ENCODE data around the gene FLVCR2.
"Not testable (repeated sequence)": the region's sequence is repeated elsewhere in the genome, so short reads cannot be mapped to it uniquely, and the experiment has no call there.

FLVCR2 gene

DNA sequence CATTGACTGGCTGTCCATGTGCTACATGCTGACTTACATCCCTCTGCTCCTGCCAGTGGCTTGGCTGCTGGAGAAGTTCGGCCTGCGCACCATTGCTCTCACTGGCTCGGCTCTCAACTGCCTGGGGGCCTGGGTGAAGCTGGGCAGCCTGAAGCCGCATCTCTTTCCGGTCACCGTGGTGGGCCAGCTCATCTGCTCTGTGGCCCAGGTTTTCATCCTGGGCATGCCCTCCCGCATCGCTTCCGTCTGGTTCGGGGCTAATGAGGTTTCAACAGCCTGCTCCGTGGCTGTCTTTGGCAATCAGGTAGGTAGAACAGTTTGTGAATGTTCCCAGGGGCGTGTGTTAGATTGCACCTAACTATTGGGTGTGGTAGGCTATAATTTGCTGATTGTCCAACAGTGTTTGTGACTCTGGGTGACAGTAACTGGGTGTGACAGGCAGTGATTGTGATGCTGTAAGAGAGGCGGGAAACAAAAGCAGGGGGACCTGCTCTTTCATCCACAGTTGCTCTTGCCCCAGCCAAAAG is 981 bp downstream of the FLVCR2 start:
- intact Hi-C loops (cut with DNase I), result no loop called here
- DNase-seq, result no peak

DNA sequence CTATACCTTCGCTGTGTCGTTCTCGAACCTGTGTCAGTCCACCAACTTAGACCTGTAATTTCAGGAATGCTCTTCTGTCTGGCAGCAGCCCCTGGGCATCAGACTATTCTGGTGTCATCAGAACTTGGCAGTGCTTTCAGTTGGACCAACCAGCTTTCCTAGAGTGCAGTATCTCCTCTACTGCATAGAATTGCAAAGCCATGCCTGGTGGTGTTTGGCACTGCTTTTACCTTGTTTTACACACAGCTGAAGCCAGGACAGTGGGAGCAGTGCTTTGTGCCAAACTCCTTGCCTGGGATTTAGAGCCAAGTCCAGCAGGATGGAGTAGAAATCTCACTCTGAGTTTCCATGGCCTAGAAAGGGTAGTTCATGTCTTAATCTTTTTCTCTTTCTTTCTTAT is 1.5 kb downstream of the FLVCR2 start:
- intact Hi-C loops (cut with DNase I), result no loop called here
- peak in 1 of 42 donors; percentile 11 for DNase-seq

DNA sequence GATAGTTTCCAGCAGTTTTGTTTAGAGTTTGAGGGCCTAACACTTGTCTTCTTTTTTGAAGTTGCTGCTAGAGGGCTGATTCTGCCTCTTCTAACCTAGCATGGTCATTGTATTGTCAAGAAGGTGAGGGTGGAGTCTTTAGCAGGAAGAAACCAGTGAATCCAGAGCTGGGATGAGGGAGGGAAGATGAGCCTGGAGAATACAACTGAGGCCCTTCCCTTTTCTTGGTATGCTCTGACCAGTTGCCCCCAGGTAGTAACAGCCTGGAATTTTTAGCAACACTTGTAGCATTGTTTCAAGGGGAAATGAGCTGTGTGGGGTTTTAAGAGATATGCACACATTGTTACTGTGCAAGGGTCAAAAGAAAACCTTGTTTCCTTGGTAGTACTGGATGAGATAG is 9.0 kb downstream of the FLVCR2 start:
- intact Hi-C loops (cut with DNase I), result no loop called here
- no peak for DNase-seq

- intact Hi-C loops (cut with DNase I), result no loop called here
- no peak for DNase-seq
Observed at GRCh38 chr14:75589931-75590330, 11.5 kb downstream of the FLVCR2 start.

DNA sequence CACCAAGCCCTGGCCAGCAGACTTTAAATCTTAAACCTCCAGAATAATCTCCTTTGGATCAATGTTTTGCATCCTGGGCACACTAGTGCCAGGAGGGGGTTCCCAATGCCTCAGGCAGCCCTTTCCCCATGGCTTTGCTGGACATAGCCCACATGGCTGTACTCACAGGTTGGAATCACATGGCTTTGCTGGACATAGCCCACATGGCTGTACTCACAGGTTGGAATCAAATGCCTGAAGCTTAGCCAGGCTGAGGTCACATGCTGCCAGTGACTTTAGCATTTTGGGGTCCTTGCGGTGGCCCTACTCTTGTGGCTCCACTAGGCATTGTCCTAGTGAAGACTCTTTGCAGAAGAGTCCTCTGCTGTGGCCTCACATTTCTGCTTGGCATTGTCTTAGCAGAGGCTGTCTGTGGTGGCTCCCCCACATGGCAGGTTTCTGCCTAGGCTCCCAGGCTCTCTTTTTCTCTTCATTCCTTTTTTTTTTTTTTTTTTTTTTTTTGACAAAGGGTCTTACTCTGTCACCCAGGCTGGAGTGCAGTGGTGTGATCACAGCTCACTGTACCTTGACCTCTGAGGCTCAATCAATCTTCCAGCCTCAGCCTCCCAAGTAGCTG is 13.0 kb downstream of the FLVCR2 start:
- DNase-seq, result no peak
- intact Hi-C loops (cut with DNase I), result no loop called here

- DNase-seq, result no peak
- intact Hi-C loops (cut with DNase I), result no loop called here
Observed at GRCh38 chr14:75591987-75592575, 13.7 kb downstream of the FLVCR2 start.

DNA sequence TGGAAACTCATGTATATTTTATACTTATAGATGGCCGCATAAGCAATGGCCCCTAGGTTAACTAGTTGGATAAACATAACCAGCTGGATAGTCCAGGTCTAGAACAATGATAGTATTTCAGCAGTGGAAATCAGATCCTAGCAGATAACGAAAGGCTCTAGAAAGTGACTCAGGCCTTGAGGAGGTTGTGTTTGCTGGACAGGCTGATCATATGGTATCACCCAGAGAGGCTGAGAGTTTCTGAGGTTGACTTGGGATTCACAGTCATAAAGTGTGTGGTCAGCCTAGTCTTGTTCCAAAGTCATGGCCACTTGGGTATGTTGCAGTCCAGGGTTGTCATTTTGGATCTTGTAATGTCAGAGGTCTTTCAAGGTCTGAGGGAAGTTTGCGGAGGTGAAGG is 16.8 kb downstream of the FLVCR2 start:
- intact Hi-C loops (cut with DNase I), result no loop called here
- no peak for DNase-seq

- intact Hi-C loops (cut with DNase I), result no loop called here
- peak in 2 of 42 donors; percentile 4 to 13 for DNase-seq
Observed at GRCh38 chr14:75597149-75597548, 18.7 kb downstream of the FLVCR2 start.

DNA sequence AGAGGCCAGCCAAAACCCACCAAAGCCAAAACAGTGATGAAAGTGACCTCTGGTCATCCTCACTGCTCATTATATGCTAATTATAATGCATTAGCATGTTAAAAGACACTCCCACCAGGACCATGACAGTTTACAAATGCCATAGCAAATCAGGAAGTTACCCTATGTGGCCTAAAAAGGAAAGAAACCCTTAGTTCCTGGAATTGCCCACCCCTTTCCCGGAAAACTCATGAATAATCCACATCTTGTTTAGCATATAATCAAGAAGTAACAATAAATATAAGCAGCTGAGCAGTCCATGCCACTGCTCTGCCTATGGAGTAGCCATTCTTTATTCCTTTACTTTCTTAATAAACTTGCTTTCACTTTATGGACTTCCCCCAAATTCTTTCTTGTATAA is 21.7 kb downstream of the FLVCR2 start:
- intact Hi-C loops (cut with DNase I); DNase-seq: not testable (repeated sequence)

DNA sequence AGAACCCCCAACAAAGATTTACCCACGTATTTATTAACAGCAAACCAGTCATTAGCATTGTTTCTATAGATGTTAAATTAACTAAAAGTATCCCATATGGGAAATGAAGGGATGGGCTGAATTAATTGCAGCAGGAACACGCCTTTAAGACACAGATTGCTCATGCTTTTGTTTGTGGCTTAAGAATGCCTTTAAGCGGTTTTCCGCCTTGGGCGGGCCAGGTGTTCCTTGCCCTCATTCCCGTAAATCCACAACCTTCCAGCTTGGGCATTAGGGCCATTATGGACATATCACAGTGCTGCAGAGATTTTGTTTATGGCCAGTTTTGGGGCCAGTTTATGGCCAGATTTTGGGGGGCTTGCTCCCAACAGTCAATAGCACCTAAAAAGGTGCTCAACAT is 22.6 kb downstream of the FLVCR2 start:
- intact Hi-C loops (cut with DNase I); DNase-seq: not testable (repeated sequence)

DNA sequence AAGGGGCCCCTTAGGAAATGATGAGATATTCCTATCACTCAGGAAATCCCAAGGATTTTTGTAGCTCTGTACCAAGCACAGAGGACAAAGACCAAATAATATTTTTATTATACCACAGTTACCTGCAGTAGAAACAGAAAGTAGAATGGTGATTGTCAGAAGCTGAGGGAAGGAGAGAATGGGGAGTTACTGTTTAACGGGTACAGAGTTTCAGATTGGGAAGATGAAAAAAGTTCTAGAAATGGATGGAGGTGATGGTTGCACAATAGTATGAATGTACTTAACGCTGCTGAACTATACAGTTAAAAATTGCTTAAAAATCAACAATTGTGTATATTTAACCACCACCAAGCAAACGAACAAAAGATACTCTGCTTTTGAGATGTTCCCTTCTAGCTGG is 24.1 kb downstream of the FLVCR2 start:
- intact Hi-C loops (cut with DNase I), result no loop called here
- no peak for DNase-seq

- intact Hi-C loops (cut with DNase I), result no loop called here
- DNase-seq, result peak in 4 of 42 donors; percentile 5 to 44 (median 20)
Observed at GRCh38 chr14:75604979-75605851, 26.8 kb downstream of the FLVCR2 start.

DNA sequence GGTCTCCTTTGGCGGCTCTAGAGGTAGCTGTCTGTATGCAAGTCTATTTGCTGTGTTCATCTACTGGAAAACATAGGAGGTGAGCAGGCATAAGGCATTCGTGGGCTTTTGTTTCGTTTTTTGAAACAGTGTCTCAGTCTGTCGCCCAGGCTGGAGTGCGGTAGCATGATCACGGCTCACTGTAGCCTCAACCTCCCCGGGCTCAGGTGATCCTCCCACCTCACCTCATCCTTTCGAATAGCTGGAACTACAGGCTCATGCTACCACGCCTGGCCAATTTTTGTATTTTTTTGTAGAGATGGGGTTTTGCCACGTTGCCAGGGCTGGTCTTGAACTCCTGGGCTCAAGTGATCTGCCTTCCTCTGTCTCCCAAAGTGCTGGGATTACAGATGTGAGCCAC is 27.5 kb downstream of the FLVCR2 start:
- DNase-seq, result no peak
- intact Hi-C loops (cut with DNase I), result no loop called here

GRCh38 chr14:75607044-75607443 is 28.6 kb downstream of the FLVCR2 start:
- intact Hi-C loops (cut with DNase I), result no loop called here
- DNase-seq, result no peak

DNA sequence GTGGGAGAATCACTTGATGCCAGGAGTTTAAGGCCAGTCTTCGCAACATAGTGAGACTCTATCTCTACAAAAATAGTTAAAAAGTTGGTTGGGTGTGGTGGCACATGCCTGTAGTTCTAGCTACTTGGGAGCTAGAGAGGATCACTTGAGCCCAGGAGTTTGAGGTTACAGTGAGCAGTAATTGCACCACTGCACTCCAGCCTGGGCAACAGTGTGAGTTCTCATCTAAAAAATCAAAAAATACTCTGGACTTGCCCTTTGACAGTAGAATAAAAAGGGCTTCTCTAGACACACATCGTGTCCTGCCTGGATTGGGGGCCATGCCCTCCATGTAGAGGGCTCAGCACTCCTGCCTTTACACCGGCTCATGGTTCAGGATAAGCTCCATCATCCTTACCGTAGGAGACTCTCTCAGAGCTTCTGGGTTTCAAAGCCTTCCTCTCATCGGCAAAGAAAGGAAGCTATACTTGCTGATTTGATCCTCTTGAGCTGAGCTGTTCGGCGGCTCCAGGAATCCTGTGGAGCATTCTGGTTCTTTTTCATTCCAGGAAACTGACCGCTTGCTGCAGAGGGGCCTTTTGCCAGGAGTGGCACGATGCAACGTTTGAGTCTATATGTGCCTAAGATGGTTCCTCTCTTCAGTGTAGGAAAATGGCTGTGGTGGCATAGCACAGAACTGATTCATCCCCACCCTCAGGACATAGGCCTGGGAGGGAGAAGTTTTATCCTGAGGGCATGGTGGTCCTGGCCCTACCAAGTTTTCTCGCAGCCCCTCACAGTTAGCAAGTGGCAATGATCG is 29.6 kb downstream of the FLVCR2 start:
- intact Hi-C loops (cut with DNase I), result no loop called here

DNA sequence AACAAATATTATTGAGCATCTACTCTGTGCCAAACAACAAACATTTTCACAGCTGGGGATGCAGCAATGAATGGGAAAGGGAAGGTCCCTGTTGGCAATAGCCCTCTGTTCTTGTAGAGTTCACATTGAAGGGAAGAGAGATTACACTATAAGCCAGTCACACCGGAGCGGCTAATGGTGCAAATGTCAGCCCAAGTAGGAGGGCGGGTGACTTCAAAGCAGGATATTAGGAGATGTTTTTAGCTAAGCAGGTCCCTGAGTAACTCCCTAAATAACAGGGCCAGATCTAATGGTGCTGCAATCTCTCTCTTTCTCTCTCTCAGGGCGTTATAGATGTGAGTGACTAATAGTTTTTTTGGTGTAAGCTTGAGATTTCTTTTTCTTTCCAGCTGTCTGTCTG is 30.7 kb downstream of the FLVCR2 start:
- no peak for DNase-seq
- intact Hi-C loops (cut with DNase I), result no loop called here

More for the DNA sequence above, 29.6 kb downstream of the FLVCR2 start:
- DNase-seq, result no peak

DNA sequence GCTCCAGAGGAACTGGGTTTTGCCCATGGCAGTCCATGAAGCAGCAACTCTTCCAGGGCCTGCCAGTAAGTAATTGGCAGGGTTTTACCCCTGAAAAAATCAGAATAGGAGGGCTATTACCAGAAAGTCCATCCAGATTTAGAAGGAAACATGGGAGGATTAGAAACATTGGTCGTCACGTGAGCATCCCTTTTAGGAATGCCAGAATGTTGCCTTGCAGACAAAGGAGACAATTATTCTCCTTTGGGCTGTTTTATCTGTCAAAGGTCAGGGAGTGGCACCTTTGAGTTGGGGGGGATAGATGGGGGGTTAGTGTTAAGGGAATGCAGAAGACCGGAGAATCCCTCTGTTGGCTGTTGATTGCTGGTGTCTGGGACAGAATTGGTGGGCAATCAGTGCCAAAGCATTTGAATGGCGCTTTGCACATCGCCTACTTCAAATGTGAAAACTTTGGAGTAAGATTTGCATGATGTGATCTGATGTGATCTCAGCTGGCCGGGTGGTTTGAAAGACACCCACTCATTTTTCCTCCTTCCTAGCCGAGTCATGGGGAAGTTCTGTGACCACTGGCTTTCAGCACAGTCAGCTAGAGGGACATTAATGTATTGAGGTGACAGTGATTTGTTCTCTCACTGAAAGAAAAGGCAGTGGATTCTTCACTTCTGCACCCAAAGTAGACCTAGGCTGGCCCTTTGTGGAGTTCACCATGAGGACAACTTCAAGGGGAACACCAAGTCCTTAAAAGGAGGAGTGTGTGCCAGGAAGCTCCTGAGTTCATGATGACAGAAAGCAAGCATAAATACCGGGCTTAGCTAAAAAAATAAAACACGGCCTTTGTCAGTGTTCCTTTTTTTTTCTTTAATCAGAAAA is 31.4 kb downstream of the FLVCR2 start:
- peak in 6 of 42 donors; percentile 3 to 22 (median 12) for DNase-seq
- intact Hi-C loops (cut with DNase I), result no loop called here

DNA sequence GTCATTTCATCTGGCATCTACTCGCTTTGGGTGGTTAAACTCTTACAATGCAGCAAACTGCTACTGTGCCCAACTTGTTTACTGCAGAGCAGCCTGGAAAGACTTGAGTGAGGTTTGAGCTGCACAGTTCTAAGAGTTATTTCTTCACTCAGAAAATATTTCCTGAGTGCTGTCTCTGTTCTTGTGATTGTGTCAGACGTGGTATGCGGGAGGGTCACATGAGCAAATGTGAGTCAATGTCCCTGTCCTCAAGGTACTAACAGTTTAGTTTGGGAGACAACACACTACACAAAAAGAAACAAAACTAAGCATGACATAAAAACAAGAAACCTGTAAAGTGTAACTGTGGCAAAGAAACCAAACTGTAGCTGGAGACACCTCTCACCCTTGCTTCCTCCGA is 32.4 kb downstream of the FLVCR2 start:
- intact Hi-C loops (cut with DNase I), result no loop called here

More for the DNA sequence above, 32.4 kb downstream of the FLVCR2 start:
- DNase-seq, result no peak

Measured in head of caudate nucleus (tissue), 42 donors.